ENCODE data around the gene SLC35G6. TPM values are rescaled to one million over a fixed set of nuclear protein-coding genes. Genes with fewer than 3 reads are reported as not detected.

SLC35G6 gene
- total RNA-seq, 1 experiment from 2014 or later, result not detected

DNA sequence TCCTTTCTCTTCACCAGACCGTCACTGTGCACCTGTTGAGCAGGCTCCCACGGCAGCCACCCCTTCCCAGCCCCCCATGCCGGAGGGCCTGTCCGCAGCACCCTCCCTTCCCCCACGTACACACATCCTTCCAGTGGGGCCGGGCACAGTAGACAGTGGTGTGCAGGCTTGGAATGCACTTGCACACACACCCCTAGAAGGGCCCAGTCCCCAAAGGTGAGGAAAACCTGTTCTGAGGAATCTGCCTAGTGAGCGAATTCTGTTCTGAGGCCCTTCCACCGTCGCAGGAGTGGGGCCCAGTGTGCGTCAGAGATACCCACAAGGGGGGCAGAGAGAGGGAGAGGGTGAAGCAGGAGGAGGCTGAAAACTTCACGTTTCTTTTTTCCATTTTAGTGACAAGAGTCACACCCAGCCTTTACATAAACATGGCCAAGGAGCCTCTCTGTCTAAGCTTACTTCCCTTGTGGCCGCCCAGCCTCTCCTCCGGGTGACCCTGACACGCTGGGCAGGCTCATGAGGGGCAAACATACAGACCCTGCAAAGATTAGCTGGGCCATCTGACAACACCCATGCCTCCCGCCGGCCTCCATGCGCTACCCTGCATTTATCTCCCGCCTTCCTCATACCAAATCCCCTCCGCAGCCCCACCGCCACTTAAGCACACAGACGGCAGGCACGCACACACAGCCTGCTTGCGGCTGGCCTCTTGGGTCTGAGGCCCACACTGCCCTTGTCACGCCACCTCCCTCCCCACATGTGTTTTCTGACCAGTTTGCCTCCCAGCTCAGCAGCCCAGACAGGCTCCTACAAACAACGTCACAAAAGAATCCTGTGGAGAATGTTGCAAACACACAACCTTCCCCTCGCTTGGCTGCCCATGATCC, 3.6 kb upstream of the SLC35G6 start:
- peak overlapping the region; percentile 61; the same call in 1 of the 2 replicates for H3K27ac ChIP-seq (ENCODE audit: low read length)
- no peaks in the 10 kb centered on the region for H3K9me3 ChIP-seq (ENCODE audit: control insufficient read depth, insufficient read depth, low read depth, low read length)
- ChIA-PET POLR2A (no interaction called here), CTCF (no interaction called here)
- in situ Hi-C loops (cut with HindIII; ENCODE audit: low pct_unique_long_range_greater_than_20kb, low sequenced_read_pairs), result no loop called here
- DNase-seq (ENCODE audit: low read depth, low spot score), result no peak
- H3K36me3 ChIP-seq (ENCODE audit: control insufficient read depth, insufficient read depth, low read length), result no peaks in the 10 kb centered on the region
- H3K4me1 ChIP-seq (ENCODE audit: control insufficient read depth, insufficient read depth, low read length), result peaks cover 26% of the 10 kb centered on the region
- intact Hi-C loops (cut with micrococcal nuclease; ENCODE audit: unreplicated experiment), result no loop called here
- peak; percentile 36 for ATAC-seq
- TF ChIP-seq TCF7L2 (IDR thresholded peaks at IDR 0.05; ENCODE audit: low read depth, low read length), result no peak
- no peak for TF ChIP-seq SIN3A (IDR thresholded peaks at IDR 0.05; ENCODE audit: borderline replicate concordance, insufficient read depth, low read depth, low read length)
- TF ChIP-seq CTCF (IDR thresholded peaks at IDR 0.05), result no peak
- TF ChIP-seq, protein P1, sequence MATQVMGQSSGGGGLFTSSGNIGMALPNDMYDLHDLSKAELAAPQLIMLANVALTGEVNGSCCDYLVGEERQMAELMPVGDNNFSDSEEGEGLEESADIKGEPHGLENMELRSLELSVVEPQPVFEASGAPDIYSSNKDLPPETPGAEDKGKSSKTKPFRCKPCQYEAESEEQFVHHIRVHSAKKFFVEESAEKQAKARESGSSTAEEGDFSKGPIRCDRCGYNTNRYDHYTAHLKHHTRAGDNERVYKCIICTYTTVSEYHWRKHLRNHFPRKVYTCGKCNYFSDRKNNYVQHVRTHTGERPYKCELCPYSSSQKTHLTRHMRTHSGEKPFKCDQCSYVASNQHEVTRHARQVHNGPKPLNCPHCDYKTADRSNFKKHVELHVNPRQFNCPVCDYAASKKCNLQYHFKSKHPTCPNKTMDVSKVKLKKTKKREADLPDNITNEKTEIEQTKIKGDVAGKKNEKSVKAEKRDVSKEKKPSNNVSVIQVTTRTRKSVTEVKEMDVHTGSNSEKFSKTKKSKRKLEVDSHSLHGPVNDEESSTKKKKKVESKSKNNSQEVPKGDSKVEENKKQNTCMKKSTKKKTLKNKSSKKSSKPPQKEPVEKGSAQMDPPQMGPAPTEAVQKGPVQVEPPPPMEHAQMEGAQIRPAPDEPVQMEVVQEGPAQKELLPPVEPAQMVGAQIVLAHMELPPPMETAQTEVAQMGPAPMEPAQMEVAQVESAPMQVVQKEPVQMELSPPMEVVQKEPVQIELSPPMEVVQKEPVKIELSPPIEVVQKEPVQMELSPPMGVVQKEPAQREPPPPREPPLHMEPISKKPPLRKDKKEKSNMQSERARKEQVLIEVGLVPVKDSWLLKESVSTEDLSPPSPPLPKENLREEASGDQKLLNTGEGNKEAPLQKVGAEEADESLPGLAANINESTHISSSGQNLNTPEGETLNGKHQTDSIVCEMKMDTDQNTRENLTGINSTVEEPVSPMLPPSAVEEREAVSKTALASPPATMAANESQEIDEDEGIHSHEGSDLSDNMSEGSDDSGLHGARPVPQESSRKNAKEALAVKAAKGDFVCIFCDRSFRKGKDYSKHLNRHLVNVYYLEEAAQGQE (IDR thresholded peaks at IDR 0.05; ENCODE audit: insufficient read depth in 1 of 2, low read depth in 2 of 2, low read length in 1 of 2), result no peak
- TF ChIP-seq POLR2AphosphoS5 (IDR thresholded peaks at IDR 0.05; ENCODE audit: low read depth, low read length), result no peak
- no peaks in the 10 kb centered on the region for H3K27me3 ChIP-seq (ENCODE audit: control insufficient read depth, insufficient read depth, low read length)
- no TSS peak for BruUV-seq (replicated peaks)
- H3K4me3 ChIP-seq (ENCODE audit: low read depth in 2 of 2, low read length in 2 of 2), result peak overlapping the region; percentile 61 to 66

- ChIA-PET CTCF (no interaction called here), POLR2A (no interaction called here)
- in situ Hi-C loops (cut with HindIII; ENCODE audit: low pct_unique_long_range_greater_than_20kb, low sequenced_read_pairs) (no loop called here), intact Hi-C loops (cut with micrococcal nuclease; ENCODE audit: unreplicated experiment) (no loop called here)
- Histone ChIP-seq H3K9me3 (ENCODE audit: control insufficient read depth, insufficient read depth, low read depth, low read length) (no peaks in the 10 kb centered on the region), H3K27ac (ENCODE audit: low read length) (peak overlapping the region; percentile 61), H3K36me3 (ENCODE audit: control insufficient read depth, insufficient read depth, low read length) (no peaks in the 10 kb centered on the region), H3K27me3 (ENCODE audit: control insufficient read depth, insufficient read depth, low read length) (no peaks in the 10 kb centered on the region), H3K4me3 (ENCODE audit: low read depth in 2 of 2, low read length in 2 of 2) (peak overlapping the region; percentile 61 to 66), H3K4me1 (ENCODE audit: control insufficient read depth, insufficient read depth, low read length) (peaks cover 33% of the 10 kb centered on the region)
- ATAC-seq, result peak; percentile 27
- TSS peak; percentile 54 for BruUV-seq (replicated peaks)
- no peak for DNase-seq (ENCODE audit: low read depth, low spot score)
- TF ChIP-seq SIN3A (IDR thresholded peaks at IDR 0.05; ENCODE audit: borderline replicate concordance, insufficient read depth, low read depth, low read length), result 0 out of 2 replicates have a peak, but pooled peaks have one; percentile 19
- TF ChIP-seq, protein P1 (IDR thresholded peaks at IDR 0.05; ENCODE audit: insufficient read depth in 1 of 2, low read depth in 2 of 2, low read length in 1 of 2), result no peak
Observed at GRCh38 chr17:7478276-7479212, 2.7 kb upstream of the SLC35G6 start.
